PFSK-1 (cell line): ENCODE data around the gene OR52J3.

Experiments
- FOXP2 ChIP-seq: optimal IDR thresholded peaks from 2 replicates; pipeline ENCODE3; 2011; ENCODE audit warnings: borderline replicate concordance, control low read depth, inconsistent platforms; ENCODE audit not compliant: insufficient read depth; ENCODE audit errors: extremely low read length, extremely low read depth
- POLR2AphosphoS5 ChIP-seq: IDR thresholded peaks from 2 replicates; pipeline ENCODE4 v1.6.1; 2012; ENCODE audit warnings: low read depth, mild to moderate bottlenecking, control low read depth, low read length, moderate library complexity
- REST ChIP-seq, 2 experiments: IDR thresholded peaks; 2 replicates each; pipeline versions ENCODE4 v1.6.1 to v1.8.0; 2011 to 2012; ENCODE audit warnings: low read depth in 2 of 2, low read length in 2 of 2, control low read depth in 1 of 2, inconsistent platforms in 1 of 2, mild to moderate bottlenecking in 1 of 2, moderate library complexity in 1 of 2; ENCODE audit not compliant: insufficient read depth in 1 of 2
- SIN3A ChIP-seq: IDR thresholded peaks from 2 replicates; pipeline ENCODE4 v1.6.1; 2012; ENCODE audit warnings: mild to moderate bottlenecking, low read length, moderate library complexity, borderline replicate concordance; ENCODE audit not compliant: insufficient read depth
- TAF1 ChIP-seq: IDR thresholded peaks from 2 replicates; pipeline ENCODE4 v1.6.1; 2012; ENCODE audit warnings: low read length, control low read depth, borderline replicate concordance; ENCODE audit not compliant: insufficient read depth

- TF ChIP-seq POLR2AphosphoS5: no peak
- TF ChIP-seq FOXP2: no peak
- no peak for TF ChIP-seq TAF1
- no peak for TF ChIP-seq REST (IDR thresholded peaks at IDR 0.05; ENCODE audit: insufficient read depth in 1 of 2, low read depth in 2 of 2, low read length in 2 of 2)
- TF ChIP-seq SIN3A: no peak
Measured at GRCh38 chr11:5038341-5038740, 8.0 kb upstream of the OR52J3 start.
